Activated T-cell treated with anti-CD3 and anti-CD28 coated beads for 1 hour (primary cell): ENCODE results near the gene CYP2J2.
"Not testable (repeated sequence)": the region's sequence is repeated elsewhere in the genome, so short reads cannot be mapped to it uniquely, and the experiment has no call there.

ENCODE experiments used
- DNase-seq: peaks from one replicate; pipeline ENCODE4 v3.0.0-alpha.2; 2020; ENCODE audit warnings: low read depth

CYP2J2 gene

GRCh38 chr1:59926381-59927123, at the start of gene CYP2J2:
TSS of gene CYP2J2 (minus strand) at chr1:59926773. CDS start at chr1:59926746, 27 bp downstream.
- DNase-seq: peak; percentile 19

DNA sequence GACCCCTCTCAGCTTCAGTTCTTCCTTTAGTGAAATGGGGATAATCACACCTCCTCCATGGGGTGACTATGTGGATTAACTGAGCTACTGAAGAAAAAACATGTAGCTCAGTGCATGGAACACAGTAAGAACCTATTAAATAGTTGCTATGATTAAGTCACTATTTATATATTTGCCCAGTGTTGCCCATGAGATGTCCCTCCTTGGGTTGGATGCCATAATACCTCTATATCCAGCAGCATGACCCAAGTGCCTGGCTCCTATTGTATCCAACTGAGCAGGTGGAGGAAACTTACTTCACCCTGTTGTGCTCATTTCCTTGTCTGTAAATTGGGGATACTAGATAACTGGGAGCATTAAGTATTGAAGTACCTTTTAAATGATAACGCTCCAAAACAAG, 47.1 kb upstream of the CYP2J2 start:
- DNase-seq: no peak

- no peak for DNase-seq
These were observed 45.8 kb upstream of the CYP2J2 start for GRCh38 chr1:59972216-59972927.

GRCh38 chr1:59971464-59971911, 44.9 kb upstream of the CYP2J2 start:
- DNase-seq: peak; percentile 22

DNA sequence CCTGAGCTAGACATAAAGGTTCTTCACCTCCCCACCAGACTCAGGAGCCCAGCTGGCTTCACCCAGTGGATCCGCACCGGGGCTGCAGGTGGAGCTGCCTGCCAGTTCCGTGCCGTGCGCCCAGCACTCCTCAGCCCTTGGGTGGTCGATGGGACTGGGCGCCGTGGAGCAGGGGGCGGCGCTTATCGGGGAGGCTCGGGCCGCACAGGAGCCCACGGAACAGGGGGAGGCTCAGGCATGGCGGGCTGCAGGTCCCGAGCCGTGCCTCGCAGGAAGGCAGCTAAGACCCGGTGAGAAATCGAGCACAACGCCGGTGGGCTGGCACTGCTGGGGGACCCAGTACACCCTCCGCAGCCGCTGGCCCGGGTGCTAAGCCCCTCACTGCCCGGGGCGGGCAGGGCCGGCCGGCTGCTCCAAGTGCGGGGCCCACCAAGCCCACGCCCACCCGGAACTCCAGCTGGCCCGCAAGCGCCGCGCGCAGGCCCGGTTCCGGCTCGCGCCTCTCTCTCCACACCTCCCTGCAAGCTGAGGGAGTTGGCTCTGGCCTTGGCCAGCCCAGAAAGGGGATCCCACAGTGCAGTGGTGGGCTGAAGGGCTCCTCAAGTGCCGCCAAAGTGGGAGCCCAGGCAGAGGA, 43.1 kb upstream of the CYP2J2 start:
- not testable (repeated sequence) for DNase-seq

- DNase-seq: not testable (repeated sequence)
These were observed 42.2 kb upstream of the CYP2J2 start for GRCh38 chr1:59968746-59969145.

DNA sequence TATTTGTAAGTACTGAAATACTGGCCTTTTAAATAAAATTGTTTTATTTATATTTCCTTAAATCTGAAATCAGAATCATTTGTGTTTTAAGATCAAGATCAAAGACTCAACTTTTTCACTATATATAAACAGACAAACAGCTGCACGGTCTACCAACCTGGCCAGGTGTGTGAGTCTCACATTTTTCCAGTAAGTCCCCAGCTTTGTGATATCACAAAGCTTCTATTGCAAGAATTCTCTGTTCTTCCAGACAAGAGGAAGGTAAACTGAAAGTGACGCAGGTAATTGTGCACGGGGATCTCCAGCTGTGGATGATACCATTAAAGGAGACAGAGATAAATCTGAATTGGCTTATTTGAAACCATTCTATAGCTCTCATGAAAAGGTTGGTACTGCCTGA, 41.2 kb upstream of the CYP2J2 start:
- DNase-seq: no peak

DNA sequence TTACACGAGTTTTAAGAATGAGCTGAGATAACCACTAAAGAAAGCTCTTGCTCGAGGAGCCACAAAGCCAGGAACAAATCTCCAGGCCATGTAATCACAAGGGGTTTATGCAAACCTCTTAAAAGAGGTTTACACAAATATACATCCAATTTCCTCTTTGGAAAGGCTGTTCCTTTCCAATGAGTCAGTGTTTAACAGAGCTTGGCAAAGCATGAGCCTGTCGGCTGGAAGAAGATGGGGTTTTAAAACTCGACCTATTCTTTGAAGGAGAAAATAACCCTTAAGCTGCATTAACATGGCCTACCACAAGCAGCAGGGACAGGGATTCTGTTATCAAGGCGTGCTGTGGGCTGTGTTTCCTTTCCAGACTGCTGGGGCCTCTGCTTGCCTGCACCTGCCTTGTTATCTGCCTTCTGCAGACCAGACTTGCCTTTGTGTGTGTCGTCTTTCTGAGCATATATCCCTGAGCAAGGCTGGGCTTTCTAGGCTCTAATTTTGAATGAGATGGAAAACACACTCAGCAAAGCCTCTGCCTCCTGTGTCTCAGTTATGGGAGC, 40.6 kb upstream of the CYP2J2 start:
- no peak for DNase-seq

DNA sequence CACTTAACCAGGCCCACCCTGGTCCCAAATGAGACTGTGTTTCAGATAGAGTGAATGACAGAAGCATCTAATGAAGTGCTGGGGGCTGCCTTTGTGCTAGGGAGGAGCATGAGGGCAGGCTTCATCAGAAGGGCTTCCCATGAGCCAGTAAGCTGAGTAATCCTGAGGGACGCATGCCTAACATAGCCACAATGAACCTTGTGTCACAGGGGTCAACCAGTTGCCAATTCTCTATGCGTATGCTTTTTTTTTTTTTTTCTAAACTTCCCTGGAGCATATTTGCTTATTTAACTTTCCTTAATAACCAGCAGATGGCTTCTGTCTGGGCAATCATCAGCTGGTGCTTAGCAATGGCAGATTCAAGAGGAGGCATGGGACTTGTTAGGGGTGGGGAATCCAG, 25.5 kb upstream of the CYP2J2 start:
- no peak for DNase-seq

GRCh38 chr1:59949648-59950047, 23.1 kb upstream of the CYP2J2 start:
- DNase-seq: no peak

GRCh38 chr1:59948990-59949389, 22.4 kb upstream of the CYP2J2 start:
- no peak for DNase-seq

DNA sequence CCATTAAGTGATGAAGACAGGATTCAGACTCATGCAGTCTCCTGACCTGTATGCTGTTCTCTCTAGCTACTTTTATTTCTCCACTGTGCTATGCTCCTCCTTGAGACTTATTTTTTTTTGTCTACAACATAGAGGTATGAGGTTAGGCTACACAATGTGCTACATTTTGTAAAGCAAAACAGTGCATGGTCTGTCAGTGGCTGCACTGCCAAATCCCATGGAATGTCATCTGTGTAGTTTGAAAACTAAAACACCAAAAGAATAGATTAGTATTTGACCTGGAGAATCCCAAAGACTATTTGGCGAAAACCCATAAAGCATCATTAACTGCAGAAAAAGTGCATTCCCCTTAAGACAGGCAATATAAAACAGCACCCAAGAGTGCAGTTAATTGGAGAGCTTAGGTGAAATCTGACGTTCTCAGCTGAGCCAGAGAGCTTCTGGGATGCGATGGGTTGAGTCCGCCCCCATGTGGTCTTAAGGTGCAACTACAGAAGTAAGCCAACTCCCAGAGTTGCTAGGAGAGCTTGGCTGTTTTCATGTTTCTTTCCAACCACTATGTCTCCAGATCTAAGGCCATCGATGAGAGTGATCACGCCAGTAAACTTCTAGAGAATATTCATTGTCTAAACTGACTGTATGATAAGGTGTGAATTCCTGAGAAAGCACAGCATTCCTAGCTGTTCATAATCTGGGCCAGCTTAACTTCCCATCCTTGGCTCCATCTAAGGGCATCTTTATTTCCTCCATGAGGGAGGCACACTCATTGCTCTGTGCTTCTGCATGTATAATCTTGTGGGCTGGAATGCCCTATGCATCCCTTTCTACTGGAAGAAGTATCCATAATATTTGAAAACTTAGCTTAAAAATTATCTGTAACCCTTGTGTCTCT, 20.7 kb upstream of the CYP2J2 start:
- DNase-seq: peak; percentile 29

- no peak for DNase-seq
These were observed 19.2 kb upstream of the CYP2J2 start for GRCh38 chr1:59945790-59946189.

DNA sequence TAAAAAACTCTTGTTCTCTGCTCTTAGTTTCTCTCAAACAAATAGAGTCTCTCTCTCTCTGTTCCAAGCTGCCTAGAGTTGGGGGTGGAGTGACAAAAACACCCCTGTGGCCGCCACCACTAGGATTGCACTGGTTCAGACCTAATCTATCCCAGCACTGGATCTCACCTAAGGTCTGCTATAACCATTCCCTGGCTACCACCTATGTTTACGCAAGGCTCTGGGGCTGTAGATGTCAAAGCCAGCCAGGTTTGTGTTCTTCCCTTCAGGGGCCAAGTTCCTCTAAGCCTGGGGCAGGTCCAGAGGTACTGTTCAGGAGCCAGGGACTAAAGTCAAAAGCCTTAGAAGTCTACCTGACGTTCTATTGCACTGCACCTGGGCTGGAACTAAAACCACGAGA, 12.8 kb upstream of the CYP2J2 start:
- no peak for DNase-seq

GRCh38 chr1:59937636-59938210, 11.2 kb upstream of the CYP2J2 start:
- DNase-seq: no peak

DNA sequence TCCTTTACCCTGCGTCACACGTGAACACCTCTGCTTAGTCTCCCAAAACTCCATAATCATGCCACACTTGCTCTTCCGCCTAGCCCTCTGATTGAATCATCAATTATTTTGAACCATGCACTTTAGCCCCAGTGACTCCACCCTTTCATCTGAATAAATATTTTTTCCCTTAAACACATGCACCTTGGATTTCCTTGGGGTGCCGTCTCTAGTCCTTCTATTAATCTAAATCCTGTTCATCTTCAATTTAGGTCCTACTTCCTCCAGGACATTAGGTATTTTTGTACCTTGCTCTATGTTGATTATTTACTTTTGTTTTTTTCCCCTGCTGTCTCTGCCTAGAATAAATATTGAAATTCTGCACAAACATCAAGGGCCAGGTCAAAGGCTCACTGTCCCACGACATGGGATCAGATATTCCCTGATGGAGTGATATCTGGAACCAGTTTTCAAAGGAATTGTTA, 9.8 kb upstream of the CYP2J2 start:
- no peak for DNase-seq

- DNase-seq: no peak
These were observed 2.4 kb upstream of the CYP2J2 start for GRCh38 chr1:59928996-59929395.

GRCh38 chr1:59927213-59927612, 640 bp upstream of the CYP2J2 start:
- DNase-seq: no peak

- no peak for DNase-seq
These were observed 1.9 kb downstream of the CYP2J2 start for GRCh38 chr1:59924653-59925052.

DNA sequence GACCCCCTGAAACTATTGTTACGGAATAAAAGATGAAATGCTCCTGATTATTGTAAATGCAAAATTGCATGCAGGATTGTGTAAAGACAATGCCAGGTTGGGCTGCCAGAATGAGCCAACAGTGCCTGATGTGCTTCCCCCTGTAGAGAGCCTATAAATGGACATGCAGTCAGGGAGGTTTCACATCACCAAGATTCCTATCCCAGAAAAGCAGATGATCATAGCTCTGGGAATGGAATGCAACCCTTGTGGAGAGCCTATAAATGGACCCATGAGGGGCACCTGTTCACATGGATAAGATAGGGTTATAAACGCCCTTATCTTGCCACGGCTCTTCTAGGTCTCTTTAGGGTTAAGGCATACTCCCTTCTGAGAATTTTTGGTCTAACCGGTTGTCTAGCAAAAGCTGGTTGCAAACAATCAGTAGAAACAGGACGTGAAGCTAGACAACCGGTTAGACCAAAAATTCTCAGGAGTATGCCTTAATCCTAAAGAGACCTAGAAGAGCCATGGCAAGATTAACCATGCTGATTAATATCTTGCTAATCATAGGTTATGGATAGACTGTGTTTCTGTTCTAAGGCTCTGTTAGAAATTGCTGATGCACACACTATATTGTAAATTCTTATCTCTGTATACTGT, 5.2 kb downstream of the CYP2J2 start:
- DNase-seq: not testable (repeated sequence)

- DNase-seq: no peak
These were observed 6.8 kb downstream of the CYP2J2 start for GRCh38 chr1:59919746-59920145.
